ENCODE data around the gene TAS2R39.

TAS2R39 gene

GRCh38 chr7:143217806-143218205, 34.6 kb downstream of the TAS2R39 start:
- no peak for DNase-seq

- no peak for DNase-seq
These were observed 38.1 kb downstream of the TAS2R39 start for GRCh38 chr7:143221286-143221685.

- DNase-seq: no peak
These were observed 38.5 kb downstream of the TAS2R39 start, which contains the start of gene TAS2R40 for GRCh38 chr7:143221737-143222136. Gene TAS2R40 (plus strand): TSS chr7:143222037. CDS start chr7:143222079, 42 bp downstream.

GRCh38 chr7:143222782-143223181, 39.6 kb downstream of the TAS2R39 start:
- no peak for DNase-seq

GRCh38 chr7:143223784-143224183, 40.6 kb downstream of the TAS2R39 start:
- DNase-seq: no peak

GRCh38 chr7:143225047-143225446, 41.8 kb downstream of the TAS2R39 start:
- no peak for DNase-seq

- DNase-seq: no peak
These were observed 44.6 kb downstream of the TAS2R39 start for GRCh38 chr7:143227806-143228205.

GRCh38 chr7:143229054-143229790, 46.0 kb downstream of the TAS2R39 start:
- DNase-seq: no peak

GRCh38 chr7:143230602-143231457, 47.6 kb downstream of the TAS2R39 start:
- no peak for DNase-seq
